ENCODE results near the gene FMR1NB.

The FMR1NB gene

GRCh38 chrX:147958291-147958690, 22.8 kb upstream of the FMR1NB start (continued):
- no peak for TF ChIP-seq ZBTB11 (tag by site-specific recombination; conservative IDR thresholded peaks at IDR 0.05; ENCODE audit: low read depth)
- no peak for TF ChIP-seq PATZ1 (tag by site-specific recombination; IDR thresholded peaks at IDR 0.05)
- TF ChIP-seq ZBTB26 (tag by site-specific recombination; optimal IDR thresholded peaks at IDR 0.05), result no peak
- TF ChIP-seq ZNF169 (tag by site-specific recombination; IDR thresholded peaks at IDR 0.05), result no peak
- no peak for TF ChIP-seq SP3 (tag by site-specific recombination; IDR thresholded peaks at IDR 0.05)

GRCh38 chrX:147960722-147961121, 20.4 kb upstream of the FMR1NB start:
- no peak for TF ChIP-seq ZNF645 (tag by site-specific recombination; IDR thresholded peaks at IDR 0.05)
- TF ChIP-seq ZNF121 (tag by site-specific recombination; IDR thresholded peaks at IDR 0.05), result no peak
- TF ChIP-seq RBAK (tag by site-specific recombination; IDR thresholded peaks at IDR 0.05), result no peak
- no peak for TF ChIP-seq ZNF133 (tag by site-specific recombination; IDR thresholded peaks at IDR 0.05)
- no peak for TF ChIP-seq ZNF707 (tag by site-specific recombination; IDR thresholded peaks at IDR 0.05)
- Histone ChIP-seq H3K36me3 (ENCODE audit: control insufficient read depth in 2 of 2, insufficient read depth in 1 of 2, low read length in 2 of 2) (no peaks in the 10 kb centered on the region), H3K9me3 (ENCODE audit: control insufficient read depth, insufficient read depth, low read depth, low read length) (no peaks in the 10 kb centered on the region), H3K4me3 (ENCODE audit: low read depth, low read length) (no peak overlapping the region), H3K27ac (ENCODE audit: extremely low read depth, low read depth, low read length) (no peak overlapping the region), H3K4me1 (ENCODE audit: control insufficient read depth, insufficient read depth, low read length) (no peaks in the 10 kb centered on the region)
- ChIA-PET POLR2A (no interaction called here), CTCF (no interaction called here)

- ChIA-PET CTCF (no interaction called here), POLR2A (no interaction called here)
- Histone ChIP-seq H3K36me3 (ENCODE audit: control insufficient read depth in 2 of 2, insufficient read depth in 1 of 2, low read length in 2 of 2) (no peaks in the 10 kb centered on the region), H3K9me3 (ENCODE audit: control insufficient read depth, insufficient read depth, low read depth, low read length) (no peaks in the 10 kb centered on the region), H3K27ac (ENCODE audit: extremely low read depth, low read depth, low read length) (no peak overlapping the region), H3K4me3 (ENCODE audit: low read depth, low read length) (no peak overlapping the region), H3K4me1 (ENCODE audit: control insufficient read depth, insufficient read depth, low read length) (no peaks in the 10 kb centered on the region)
- no peak for TF ChIP-seq KLF1 (tag by site-specific recombination; IDR thresholded peaks at IDR 0.05)
Measured at GRCh38 chrX:147962476-147962875, 18.7 kb upstream of the FMR1NB start.

- ChIA-PET CTCF (interaction anchor here (0.7 kb wide), 1 partner anchor 251 kb away, joined by 6 read pairs; no protein-coding TSS in a partner anchor), POLR2A (no interaction called here)
- H3K36me3 ChIP-seq (ENCODE audit: control insufficient read depth in 2 of 2, insufficient read depth in 1 of 2, low read length in 2 of 2), result no peaks in the 10 kb centered on the region
Measured at GRCh38 chrX:147978931-147979330, 2.2 kb upstream of the FMR1NB start.

More at GRCh38 chrX:147978931-147979330, 2.2 kb upstream of the FMR1NB start:
- Histone ChIP-seq H3K4me3 (ENCODE audit: low read depth, low read length) (no peak overlapping the region), H3K4me1 (ENCODE audit: control insufficient read depth, insufficient read depth, low read length) (no peaks in the 10 kb centered on the region), H3K9me3 (ENCODE audit: control insufficient read depth, insufficient read depth, low read depth, low read length) (no peaks in the 10 kb centered on the region), H3K27ac (ENCODE audit: extremely low read depth, low read depth, low read length) (no peak overlapping the region)
- TF ChIP-seq TSHZ1 (tag by site-specific recombination; IDR thresholded peaks at IDR 0.05; ENCODE audit: borderline replicate concordance) (no peak), SCRT1 (tag by site-specific recombination; IDR thresholded peaks at IDR 0.05; ENCODE audit: borderline replicate concordance) (no peak), ZSCAN23 (tag by site-specific recombination; IDR thresholded peaks at IDR 0.05) (no peak), ZNF596 (tag by site-specific recombination; IDR thresholded peaks at IDR 0.05) (no peak), ZNF394 (tag by site-specific recombination; IDR thresholded peaks at IDR 0.05; ENCODE audit: borderline replicate concordance) (no peak)
